ENCODE data around the gene GNB1. TPM values are rescaled to one million over a fixed set of nuclear protein-coding genes. Genes with fewer than 3 reads are reported as not detected.
A peak's percentile ranks its signal among the peaks of the same experiment; 100 is the strongest.

Gene GNB1
- total and polyA plus RNA-seq, 9 of the 15 experiments (the other 6 are each of a cell fraction or from before 2014, with no cell fraction given): 34.3 to 388 (median 114) TPM

- TF ChIP-seq POLR2G (IDR thresholded peaks at IDR 0.05; ENCODE audit: low read depth, low read length) (no peak), ETS1 (conservative IDR thresholded peaks at IDR 0.05; ENCODE audit: control insufficient read depth, low read depth, low read length) (0 out of 2 replicates have a peak, but pooled peaks have one; percentile 24), E2F3 (CRISPR knock-in tag; IDR thresholded peaks at IDR 0.05) (no peak), PTRF (tag; IDR thresholded peaks at IDR 0.05) (no peak), CEBPB (tag; IDR thresholded peaks at IDR 0.05) (0 out of 2 replicates have a peak, but pooled peaks have one; percentile 17), ZNF583 (CRISPR knock-in tag; IDR thresholded peaks at IDR 0.05) (no peak), PCBP1 (IDR thresholded peaks at IDR 0.05; ENCODE audit: low read depth, low read length, poor library complexity, severe bottlenecking) (no peak), SRSF9 (IDR thresholded peaks at IDR 0.05; ENCODE audit: borderline replicate concordance, low read depth, low read length) (no peak), AFF1 (IDR thresholded peaks at IDR 0.05; ENCODE audit: low read depth in 1 of 2, partially characterized antibody in 2 of 2) (peak in 1 of 2 experiments; percentile 91), MCM5 (IDR thresholded peaks at IDR 0.05; ENCODE audit: low read depth) (no peak), SNIP1 (IDR thresholded peaks at IDR 0.05; ENCODE audit: low read depth) (no peak), ZNF398 (CRISPR knock-in tag; IDR thresholded peaks at IDR 0.05) (no peak), ZNF184 (CRISPR knock-in tag; IDR thresholded peaks at IDR 0.05) (no peak), GATA2 (CRISPR knock-in tag; IDR thresholded peaks at IDR 0.05) (peak; percentile 19; the same call in 1 of the 2 replicates), USF1 (CRISPR knock-in tag; IDR thresholded peaks at IDR 0.05) (0 out of 2 replicates have a peak, but pooled peaks have one; percentile 14), ZKSCAN1 (IDR thresholded peaks at IDR 0.05; ENCODE audit: low read depth, low read length) (no peak), GATAD2A (IDR thresholded peaks at IDR 0.05) (no peak), ZBTB5 (IDR thresholded peaks at IDR 0.05) (no peak)
Observed at GRCh38 chr1:1858382-1859086, 32.4 kb downstream of the GNB1 start (continued).
